ENCODE results near the gene PLEKHM2.

PLEKHM2 gene

GRCh38 chr1:15723631-15724246 lies 39.6 kb downstream of the PLEKHM2 start:
- H3K27ac ChIP-seq, result no peak overlapping the region
- peaks cover 54 to 98% (median 91%) of the 10 kb centered on the region in 3 donors for H3K36me3 ChIP-seq
- H3K4me3 ChIP-seq, result no peak overlapping the region
- no peaks in the 10 kb centered on the region for H3K4me1 ChIP-seq
- H3K9me3 ChIP-seq, result no peaks in the 10 kb centered on the region
- intact Hi-C loops (cut with DNase I; ENCODE audit: low total_unique reads), result no loop called here
- H3K27me3 ChIP-seq, result no peaks in the 10 kb centered on the region
- TF ChIP-seq CTCF (IDR thresholded peaks at IDR 0.05), result no peak
- DNase-seq, result no peak

- Histone ChIP-seq H3K4me3 (no peak overlapping the region), H3K4me1 (no peaks in the 10 kb centered on the region), H3K27ac (no peak overlapping the region), H3K9me3 (no peaks in the 10 kb centered on the region), H3K36me3 (peaks cover 62 to 98% (median 92%) of the 10 kb centered on the region in 3 donors), H3K27me3 (no peaks in the 10 kb centered on the region)
- DNase-seq, result no peak
- intact Hi-C loops (cut with DNase I; ENCODE audit: low total_unique reads), result no loop called here
- TF ChIP-seq CTCF (IDR thresholded peaks at IDR 0.05), result no peak
These were observed 41.1 kb downstream of the PLEKHM2 start for GRCh38 chr1:15724949-15725880.

GRCh38 chr1:15726508-15726907 lies 42.4 kb downstream of the PLEKHM2 start:
- Histone ChIP-seq H3K36me3 (peaks cover 64 to 98% (median 92%) of the 10 kb centered on the region in 3 donors), H3K4me3 (no peak overlapping the region), H3K27ac (no peak overlapping the region), H3K9me3 (no peaks in the 10 kb centered on the region), H3K4me1 (no peaks in the 10 kb centered on the region), H3K27me3 (no peaks in the 10 kb centered on the region)
- no peak for TF ChIP-seq CTCF (IDR thresholded peaks at IDR 0.05)
- DNase-seq, result no peak
- intact Hi-C loops (cut with DNase I; ENCODE audit: low total_unique reads), result no loop called here

- H3K27ac ChIP-seq, result no peak overlapping the region
- no peaks in the 10 kb centered on the region for H3K9me3 ChIP-seq
- DNase-seq, result no peak
- intact Hi-C loops (cut with DNase I; ENCODE audit: low total_unique reads), result no loop called here
- no peaks in the 10 kb centered on the region for H3K27me3 ChIP-seq
- TF ChIP-seq CTCF (IDR thresholded peaks at IDR 0.05), result no peak
- H3K4me1 ChIP-seq, result no peaks in the 10 kb centered on the region
- no peak overlapping the region for H3K4me3 ChIP-seq
- peaks cover 69 to 98% (median 93%) of the 10 kb centered on the region in 3 donors for H3K36me3 ChIP-seq
These were observed 42.9 kb downstream of the PLEKHM2 start for GRCh38 chr1:15727021-15727420.

GRCh38 chr1:15727424-15727823 lies 43.3 kb downstream of the PLEKHM2 start:
- Histone ChIP-seq H3K27me3 (no peaks in the 10 kb centered on the region), H3K36me3 (peaks cover 72 to 98% (median 95%) of the 10 kb centered on the region in 3 donors), H3K4me1 (no peaks in the 10 kb centered on the region), H3K4me3 (no peak overlapping the region), H3K27ac (no peak overlapping the region), H3K9me3 (no peaks in the 10 kb centered on the region)
- DNase-seq, result no peak
- intact Hi-C loops (cut with DNase I; ENCODE audit: low total_unique reads), result no loop called here
- no peak for TF ChIP-seq CTCF (IDR thresholded peaks at IDR 0.05)
